ENCODE measurements around the gene MTCL1. TPM values are rescaled to one million over a fixed set of nuclear protein-coding genes. Genes with fewer than 3 reads are reported as not detected.

MTCL1 gene
- total and polyA plus RNA-seq, 4 donors, result 0.65 to 5.4 (median 1.4) TPM

DNA sequence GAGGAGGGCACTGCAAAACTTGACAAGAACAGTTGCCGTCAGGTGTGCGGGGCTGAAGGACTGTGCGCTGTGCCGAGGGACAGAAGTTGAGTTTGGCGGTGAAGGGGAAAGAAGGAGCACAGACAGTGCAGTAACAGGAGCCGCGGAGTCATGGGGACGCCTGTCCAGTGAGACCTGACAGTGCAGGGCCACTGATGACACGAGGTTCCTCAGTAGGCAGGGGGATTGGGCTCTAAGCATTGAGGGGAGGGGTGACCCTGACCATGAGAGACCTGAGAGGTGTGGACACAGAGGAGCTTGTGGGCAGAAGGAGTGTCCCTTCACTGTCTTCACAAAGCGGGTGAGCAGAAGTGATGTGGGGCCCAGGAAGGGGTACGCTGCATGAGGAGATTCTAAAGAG is 104.8 kb downstream of the MTCL1 start:
- Histone ChIP-seq H3K4me1 (ENCODE audit: control insufficient read depth in 4 of 4, insufficient read depth in 4 of 4, low read length in 3 of 4) (peaks cover 0 to 5% (median 0%) of the 10 kb centered on the region in 4 donors), H3K36me3 (ENCODE audit: control insufficient read depth in 4 of 4, insufficient read depth in 3 of 4, low read depth in 1 of 4, low read length in 3 of 4) (peaks cover 0 to 2% (median 0%) of the 10 kb centered on the region in 4 donors), H3K27me3 (ENCODE audit: control insufficient read depth in 4 of 4, insufficient read depth in 4 of 4, low read length in 3 of 4) (no peaks in the 10 kb centered on the region), H3K4me3 (ENCODE audit: low read depth in 1 of 3, low read length in 3 of 3) (no peak overlapping the region), H3K9me3 (ENCODE audit: control insufficient read depth in 4 of 4, low read length in 3 of 4) (no peaks in the 10 kb centered on the region), H3K9ac (ENCODE audit: low read depth in 1 of 2, low read length in 2 of 2) (no peak overlapping the region), H3K27ac (ENCODE audit: low read depth in 1 of 2, low read length in 2 of 2) (no peak overlapping the region)
- no peak for DNase-seq (ENCODE audit: low spot score)
- no peak for TF ChIP-seq GABPA (IDR thresholded peaks at IDR 0.05 in 1 of 2, conservative IDR thresholded peaks at IDR 0.05 in 1 of 2)
- TF ChIP-seq, protein P1, sequence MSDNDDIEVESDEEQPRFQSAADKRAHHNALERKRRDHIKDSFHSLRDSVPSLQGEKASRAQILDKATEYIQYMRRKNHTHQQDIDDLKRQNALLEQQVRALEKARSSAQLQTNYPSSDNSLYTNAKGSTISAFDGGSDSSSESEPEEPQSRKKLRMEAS (IDR thresholded peaks at IDR 0.05), result no peak
- TF ChIP-seq, protein P2, sequence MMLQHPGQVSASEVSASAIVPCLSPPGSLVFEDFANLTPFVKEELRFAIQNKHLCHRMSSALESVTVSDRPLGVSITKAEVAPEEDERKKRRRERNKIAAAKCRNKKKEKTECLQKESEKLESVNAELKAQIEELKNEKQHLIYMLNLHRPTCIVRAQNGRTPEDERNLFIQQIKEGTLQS (IDR thresholded peaks at IDR 0.05), result no peak
- TF ChIP-seq, protein P3, sequence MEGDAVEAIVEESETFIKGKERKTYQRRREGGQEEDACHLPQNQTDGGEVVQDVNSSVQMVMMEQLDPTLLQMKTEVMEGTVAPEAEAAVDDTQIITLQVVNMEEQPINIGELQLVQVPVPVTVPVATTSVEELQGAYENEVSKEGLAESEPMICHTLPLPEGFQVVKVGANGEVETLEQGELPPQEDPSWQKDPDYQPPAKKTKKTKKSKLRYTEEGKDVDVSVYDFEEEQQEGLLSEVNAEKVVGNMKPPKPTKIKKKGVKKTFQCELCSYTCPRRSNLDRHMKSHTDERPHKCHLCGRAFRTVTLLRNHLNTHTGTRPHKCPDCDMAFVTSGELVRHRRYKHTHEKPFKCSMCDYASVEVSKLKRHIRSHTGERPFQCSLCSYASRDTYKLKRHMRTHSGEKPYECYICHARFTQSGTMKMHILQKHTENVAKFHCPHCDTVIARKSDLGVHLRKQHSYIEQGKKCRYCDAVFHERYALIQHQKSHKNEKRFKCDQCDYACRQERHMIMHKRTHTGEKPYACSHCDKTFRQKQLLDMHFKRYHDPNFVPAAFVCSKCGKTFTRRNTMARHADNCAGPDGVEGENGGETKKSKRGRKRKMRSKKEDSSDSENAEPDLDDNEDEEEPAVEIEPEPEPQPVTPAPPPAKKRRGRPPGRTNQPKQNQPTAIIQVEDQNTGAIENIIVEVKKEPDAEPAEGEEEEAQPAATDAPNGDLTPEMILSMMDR (IDR thresholded peaks at IDR 0.05; ENCODE audit: low read depth, low read length, missing input control), result no peak
- 95% methylated on average over 11 of the region's 11 CpGs for WGBS

DNA sequence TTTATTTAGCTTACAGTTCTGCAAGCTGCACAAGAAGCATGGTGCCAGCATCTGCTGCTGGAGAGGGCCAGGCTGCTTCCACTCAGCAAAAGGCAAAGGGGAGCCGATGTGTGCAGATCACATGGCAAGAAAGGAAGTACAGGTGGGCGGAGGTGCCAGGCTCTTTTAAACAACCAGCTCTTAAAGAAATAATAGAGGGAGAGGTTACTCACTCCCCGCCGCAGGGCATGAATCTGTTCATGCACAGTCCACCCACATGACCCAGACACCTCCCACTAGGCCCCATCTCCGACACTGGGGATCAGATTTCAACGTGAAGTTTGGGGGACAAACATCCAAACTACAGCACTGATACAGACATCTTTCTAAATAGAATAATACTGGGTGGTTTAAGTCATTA is 105.8 kb downstream of the MTCL1 start:
- TF ChIP-seq TAF1 (conservative IDR thresholded peaks at IDR 0.05), result no peak
- TF ChIP-seq, protein P4, sequence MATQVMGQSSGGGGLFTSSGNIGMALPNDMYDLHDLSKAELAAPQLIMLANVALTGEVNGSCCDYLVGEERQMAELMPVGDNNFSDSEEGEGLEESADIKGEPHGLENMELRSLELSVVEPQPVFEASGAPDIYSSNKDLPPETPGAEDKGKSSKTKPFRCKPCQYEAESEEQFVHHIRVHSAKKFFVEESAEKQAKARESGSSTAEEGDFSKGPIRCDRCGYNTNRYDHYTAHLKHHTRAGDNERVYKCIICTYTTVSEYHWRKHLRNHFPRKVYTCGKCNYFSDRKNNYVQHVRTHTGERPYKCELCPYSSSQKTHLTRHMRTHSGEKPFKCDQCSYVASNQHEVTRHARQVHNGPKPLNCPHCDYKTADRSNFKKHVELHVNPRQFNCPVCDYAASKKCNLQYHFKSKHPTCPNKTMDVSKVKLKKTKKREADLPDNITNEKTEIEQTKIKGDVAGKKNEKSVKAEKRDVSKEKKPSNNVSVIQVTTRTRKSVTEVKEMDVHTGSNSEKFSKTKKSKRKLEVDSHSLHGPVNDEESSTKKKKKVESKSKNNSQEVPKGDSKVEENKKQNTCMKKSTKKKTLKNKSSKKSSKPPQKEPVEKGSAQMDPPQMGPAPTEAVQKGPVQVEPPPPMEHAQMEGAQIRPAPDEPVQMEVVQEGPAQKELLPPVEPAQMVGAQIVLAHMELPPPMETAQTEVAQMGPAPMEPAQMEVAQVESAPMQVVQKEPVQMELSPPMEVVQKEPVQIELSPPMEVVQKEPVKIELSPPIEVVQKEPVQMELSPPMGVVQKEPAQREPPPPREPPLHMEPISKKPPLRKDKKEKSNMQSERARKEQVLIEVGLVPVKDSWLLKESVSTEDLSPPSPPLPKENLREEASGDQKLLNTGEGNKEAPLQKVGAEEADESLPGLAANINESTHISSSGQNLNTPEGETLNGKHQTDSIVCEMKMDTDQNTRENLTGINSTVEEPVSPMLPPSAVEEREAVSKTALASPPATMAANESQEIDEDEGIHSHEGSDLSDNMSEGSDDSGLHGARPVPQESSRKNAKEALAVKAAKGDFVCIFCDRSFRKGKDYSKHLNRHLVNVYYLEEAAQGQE (IDR thresholded peaks at IDR 0.05), result no peak
- TF ChIP-seq SP1 (IDR thresholded peaks at IDR 0.05), result no peak
- no peak for TF ChIP-seq EGR1 (IDR thresholded peaks at IDR 0.05; ENCODE audit: low read depth in 2 of 2)
- TF ChIP-seq, protein P1 (IDR thresholded peaks at IDR 0.05), result no peak
- no peak for TF ChIP-seq FOXA1 (IDR thresholded peaks at IDR 0.05)
- H3K9ac ChIP-seq (ENCODE audit: low read depth in 1 of 2, low read length in 2 of 2), result no peak overlapping the region
- H3K36me3 ChIP-seq (ENCODE audit: control insufficient read depth in 4 of 4, insufficient read depth in 3 of 4, low read depth in 1 of 4, low read length in 3 of 4), result peaks cover 0 to 2% (median 0%) of the 10 kb centered on the region in 4 donors
- 88% methylated on average over 6 of the region's 6 CpGs for WGBS
- no peaks in the 10 kb centered on the region for H3K27me3 ChIP-seq (ENCODE audit: control insufficient read depth in 4 of 4, insufficient read depth in 4 of 4, low read length in 3 of 4)
- no peak for DNase-seq (ENCODE audit: low spot score)
- peaks cover 0 to 2% (median 0%) of the 10 kb centered on the region in 4 donors for H3K4me1 ChIP-seq (ENCODE audit: control insufficient read depth in 4 of 4, insufficient read depth in 4 of 4, low read length in 3 of 4)
- H3K4me3 ChIP-seq (ENCODE audit: low read depth in 1 of 3, low read length in 3 of 3), result no peak overlapping the region
- H3K9me3 ChIP-seq (ENCODE audit: control insufficient read depth in 4 of 4, low read length in 3 of 4), result no peaks in the 10 kb centered on the region
- no peak overlapping the region for H3K27ac ChIP-seq (ENCODE audit: low read depth in 1 of 2, low read length in 2 of 2)

DNA sequence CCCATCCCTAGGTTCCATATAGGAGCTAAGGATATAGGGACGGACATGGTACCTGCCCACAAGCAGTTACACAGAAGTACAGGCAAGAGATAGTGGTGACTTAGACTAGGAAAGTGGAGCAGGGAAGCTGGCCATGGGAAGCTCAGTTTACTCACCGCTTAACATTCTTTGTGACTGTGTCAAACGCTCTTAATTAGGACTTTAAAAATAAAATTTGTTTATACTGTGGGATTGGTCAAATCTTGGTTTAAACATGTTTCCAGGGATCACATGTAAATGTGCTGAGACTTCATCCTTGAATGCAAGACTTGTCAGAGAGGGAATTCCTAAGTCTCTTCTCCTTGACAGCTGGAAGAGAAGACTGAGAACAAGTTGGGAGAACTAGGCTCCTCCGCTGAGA is 107.3 kb downstream of the MTCL1 start:
- H3K9ac ChIP-seq (ENCODE audit: low read depth in 1 of 2, low read length in 2 of 2), result no peak overlapping the region
- no peaks in the 10 kb centered on the region for H3K9me3 ChIP-seq (ENCODE audit: control insufficient read depth in 4 of 4, low read length in 3 of 4)
- no peaks in the 10 kb centered on the region for H3K4me1 ChIP-seq (ENCODE audit: control insufficient read depth in 4 of 4, insufficient read depth in 4 of 4, low read length in 3 of 4)
- no peak overlapping the region for H3K4me3 ChIP-seq (ENCODE audit: low read depth in 1 of 3, low read length in 3 of 3)
- H3K27me3 ChIP-seq (ENCODE audit: control insufficient read depth in 4 of 4, insufficient read depth in 4 of 4, low read length in 3 of 4), result no peaks in the 10 kb centered on the region
- no peak overlapping the region for H3K27ac ChIP-seq (ENCODE audit: low read depth in 1 of 2, low read length in 2 of 2)
- peaks cover 0 to 2% (median 0%) of the 10 kb centered on the region in 4 donors for H3K36me3 ChIP-seq (ENCODE audit: control insufficient read depth in 4 of 4, insufficient read depth in 3 of 4, low read depth in 1 of 4, low read length in 3 of 4)
- 92% methylated on average over 4 of the region's 4 CpGs for WGBS
- no peak for DNase-seq (ENCODE audit: low spot score)
- no peak for TF ChIP-seq TAF1 (conservative IDR thresholded peaks at IDR 0.05)
- TF ChIP-seq, protein P5, sequence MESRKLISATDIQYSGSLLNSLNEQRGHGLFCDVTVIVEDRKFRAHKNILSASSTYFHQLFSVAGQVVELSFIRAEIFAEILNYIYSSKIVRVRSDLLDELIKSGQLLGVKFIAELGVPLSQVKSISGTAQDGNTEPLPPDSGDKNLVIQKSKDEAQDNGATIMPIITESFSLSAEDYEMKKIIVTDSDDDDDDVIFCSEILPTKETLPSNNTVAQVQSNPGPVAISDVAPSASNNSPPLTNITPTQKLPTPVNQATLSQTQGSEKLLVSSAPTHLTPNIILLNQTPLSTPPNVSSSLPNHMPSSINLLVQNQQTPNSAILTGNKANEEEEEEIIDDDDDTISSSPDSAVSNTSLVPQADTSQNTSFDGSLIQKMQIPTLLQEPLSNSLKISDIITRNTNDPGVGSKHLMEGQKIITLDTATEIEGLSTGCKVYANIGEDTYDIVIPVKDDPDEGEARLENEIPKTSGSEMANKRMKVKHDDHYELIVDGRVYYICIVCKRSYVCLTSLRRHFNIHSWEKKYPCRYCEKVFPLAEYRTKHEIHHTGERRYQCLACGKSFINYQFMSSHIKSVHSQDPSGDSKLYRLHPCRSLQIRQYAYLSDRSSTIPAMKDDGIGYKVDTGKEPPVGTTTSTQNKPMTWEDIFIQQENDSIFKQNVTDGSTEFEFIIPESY (IDR thresholded peaks at IDR 0.05), result no peak
- TF ChIP-seq FOXA1 (IDR thresholded peaks at IDR 0.05), result no peak
- no peak for TF ChIP-seq EGR1 (IDR thresholded peaks at IDR 0.05; ENCODE audit: low read depth in 2 of 2)
- no peak for TF ChIP-seq RAD21 (IDR thresholded peaks at IDR 0.05)
- TF ChIP-seq HNF4A (conservative IDR thresholded peaks at IDR 0.05), result no peak
- no peak for TF ChIP-seq HNF4G (IDR thresholded peaks at IDR 0.05)
- TF ChIP-seq GABPA (IDR thresholded peaks at IDR 0.05 in 1 of 2, conservative IDR thresholded peaks at IDR 0.05 in 1 of 2), result no peak
- no peak for TF ChIP-seq FOXA2 (IDR thresholded peaks at IDR 0.05)
- TF ChIP-seq, protein P2 (IDR thresholded peaks at IDR 0.05), result no peak
- TF ChIP-seq, protein P3 (IDR thresholded peaks at IDR 0.05; ENCODE audit: low read depth, low read length, missing input control), result no peak
